SK-N-MC (cell line): Measurements from ENCODE around the gene CD300LG.

Experiments
- EZH2 ChIP-seq: fragments of 200-600 bp; sonication (generic); IDR thresholded peaks from one replicate; pipeline ENCODE4 v1.6.1; 2017; ENCODE audit warnings: antibody characterized with exemption
- POLR2AphosphoS5 ChIP-seq: IDR thresholded peaks from 2 replicates; pipeline ENCODE4 v1.6.1; 2012; ENCODE audit warnings: mild to moderate bottlenecking, low read depth, low read length, borderline replicate concordance

- TF ChIP-seq EZH2 (no peak), POLR2AphosphoS5 (no peak)
These were observed 54.1 kb downstream of the CD300LG start for GRCh38 chr17:43900858-43901754.
